ENCODE data around the gene MELTF. TPM values are rescaled to one million over a fixed set of nuclear protein-coding genes. Genes with fewer than 3 reads are reported as not detected.

MELTF gene
- polyA plus RNA-seq, 1 donor from 2014 or later: not detected

DNA sequence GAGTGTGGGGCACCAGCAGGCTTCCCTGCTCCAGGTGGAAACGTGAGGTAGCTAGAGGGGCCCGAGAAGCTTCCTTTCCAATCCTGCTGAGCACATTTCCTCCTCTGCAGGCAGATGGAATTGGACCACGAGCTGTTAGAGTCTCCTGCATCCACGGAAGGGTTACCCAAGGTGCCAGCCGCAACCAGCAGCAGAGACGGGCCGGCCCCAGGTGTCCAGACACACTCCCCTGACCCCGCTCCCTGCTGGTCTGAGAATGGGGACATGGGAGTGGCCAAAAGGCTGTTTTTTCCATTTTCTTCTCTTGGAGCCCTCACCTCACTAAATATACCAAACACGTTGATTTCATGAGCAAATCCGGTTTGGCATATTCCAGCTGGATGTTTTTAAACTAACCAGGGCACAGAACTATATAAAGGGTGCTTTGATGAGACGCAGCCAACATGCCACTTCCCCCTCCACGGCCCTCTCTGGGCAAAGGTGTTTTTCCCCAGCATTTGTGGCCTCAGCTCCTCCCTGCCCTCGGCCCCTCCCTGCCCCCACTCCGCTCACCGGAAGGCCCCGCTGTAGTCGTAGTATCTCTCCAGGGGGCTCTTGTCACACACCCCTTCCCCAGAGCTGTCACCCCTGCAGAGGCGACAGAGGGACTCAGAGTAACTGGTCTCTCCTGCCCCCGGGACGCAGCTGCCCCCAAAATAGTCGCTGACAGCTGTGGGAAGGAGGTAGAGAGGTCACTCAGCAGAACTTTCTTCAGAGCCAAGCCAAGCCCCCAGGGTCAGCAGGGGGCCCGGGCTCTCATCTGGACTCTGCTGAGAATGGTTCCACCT is 7.0 kb downstream of the MELTF start:
- peaks cover 1% of the 10 kb centered on the region for H3K36me3 Mint-ChIP-seq
- peak overlapping the region; percentile 21 to 87 (median 80) for H3K4me3 Mint-ChIP-seq
- H3K9me3 Mint-ChIP-seq: no peaks in the 10 kb centered on the region
- H3K4me1 Mint-ChIP-seq: peaks cover 6 to 17% (median 15%) of the 10 kb centered on the region in 3 donors
- H3K27ac Mint-ChIP-seq: peak overlapping the region; percentile 17 to 95 (median 74)
- peaks cover 8% of the 10 kb centered on the region for H3K27me3 Mint-ChIP-seq

DNA sequence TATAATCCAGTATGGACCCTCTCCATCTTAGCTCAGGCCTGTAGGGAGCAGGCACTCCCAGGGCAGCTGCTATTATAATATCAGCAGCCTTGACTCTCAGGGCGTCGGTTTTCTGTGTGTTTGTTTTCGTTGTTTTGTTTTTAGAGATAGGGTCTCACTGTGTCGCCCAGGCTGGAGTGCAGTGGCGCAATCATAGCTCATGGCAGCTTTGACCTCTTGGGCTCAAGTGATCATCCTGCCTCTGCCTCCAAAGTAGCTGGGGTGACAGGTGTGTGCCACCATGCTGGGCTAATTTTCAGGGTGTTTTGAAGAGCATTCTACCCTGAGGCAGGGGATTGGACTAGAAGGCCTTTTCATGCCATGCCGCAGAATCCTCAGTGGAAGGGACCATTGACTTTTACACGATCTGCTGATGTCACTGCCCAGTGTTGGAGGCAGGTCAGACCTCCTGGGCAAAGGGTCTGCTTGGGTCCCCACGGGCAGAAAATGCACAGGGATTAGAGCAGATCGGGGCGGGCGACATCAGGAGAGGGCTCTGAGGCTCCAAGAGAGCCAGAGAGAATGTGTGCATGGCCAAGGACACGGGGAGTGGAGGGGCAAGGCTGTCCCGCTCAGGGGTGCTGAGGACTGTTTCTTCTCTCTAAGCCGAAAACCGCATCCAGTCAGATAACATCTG is 7.8 kb downstream of the MELTF start:
- Mint-ChIP-seq H3K4me3 (peak overlapping the region in 2 of 4 donors; percentile 39 to 87), H3K27ac (peak overlapping the region in 2 of 3 donors; percentile 17 to 84), H3K27me3 (peaks cover 8% of the 10 kb centered on the region), H3K9me3 (no peaks in the 10 kb centered on the region), H3K36me3 (peaks cover 1% of the 10 kb centered on the region), H3K4me1 (peaks cover 6 to 17% (median 15%) of the 10 kb centered on the region in 3 donors)

DNA sequence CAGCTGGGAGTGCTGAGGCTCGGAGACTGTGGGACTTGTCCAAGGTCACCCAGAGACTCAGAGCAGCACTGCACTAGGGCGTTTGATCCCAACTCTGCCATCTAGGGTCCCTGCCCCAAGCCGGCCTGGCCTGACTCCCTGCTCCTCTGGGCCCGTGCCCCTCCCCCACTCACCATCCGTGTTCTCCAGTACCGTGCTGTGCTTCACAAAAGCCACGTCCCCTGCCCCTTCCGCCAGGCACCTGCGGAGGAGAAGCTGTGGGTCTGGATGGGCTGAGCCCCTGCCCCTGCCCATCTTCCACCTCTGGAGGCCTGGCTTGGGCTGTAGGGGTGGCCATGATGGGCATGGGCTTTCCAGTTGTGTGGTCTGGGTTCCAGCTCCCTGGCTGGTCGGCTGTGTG is 8.4 kb downstream of the MELTF start:
- H3K9me3 Mint-ChIP-seq: no peaks in the 10 kb centered on the region
- H3K4me3 Mint-ChIP-seq: peak overlapping the region in 1 of 4 donors; percentile 41
- H3K36me3 Mint-ChIP-seq: peaks cover 1% of the 10 kb centered on the region
- peaks cover 6 to 17% (median 15%) of the 10 kb centered on the region in 3 donors for H3K4me1 Mint-ChIP-seq
- H3K27me3 Mint-ChIP-seq: peaks cover 8% of the 10 kb centered on the region
- H3K27ac Mint-ChIP-seq: no peak overlapping the region

DNA sequence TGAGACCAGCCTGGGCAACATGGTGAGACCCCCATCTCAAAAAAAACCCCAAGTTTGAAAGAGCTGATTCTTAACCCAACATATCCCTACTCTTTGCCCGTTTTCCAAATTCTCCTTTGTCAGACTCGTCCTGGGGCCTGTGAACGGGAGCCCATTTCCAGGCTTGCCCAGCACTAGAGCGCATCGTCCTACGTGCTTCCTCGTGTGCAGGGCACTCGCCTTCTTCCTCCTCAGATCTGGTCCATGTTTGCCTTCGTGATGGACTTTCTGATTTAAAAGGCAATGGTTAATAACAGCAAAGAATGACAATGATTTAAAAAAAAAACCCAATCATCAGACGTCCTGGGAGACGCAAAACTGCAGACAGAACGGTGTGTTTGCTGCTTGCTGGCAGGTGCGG is 10.1 kb downstream of the MELTF start:
- Mint-ChIP-seq H3K4me3 (no peak overlapping the region), H3K36me3 (peaks cover 1% of the 10 kb centered on the region), H3K9me3 (no peaks in the 10 kb centered on the region), H3K4me1 (peaks cover 6 to 17% (median 15%) of the 10 kb centered on the region in 3 donors), H3K27me3 (peaks cover 6% of the 10 kb centered on the region), H3K27ac (no peak overlapping the region)

DNA sequence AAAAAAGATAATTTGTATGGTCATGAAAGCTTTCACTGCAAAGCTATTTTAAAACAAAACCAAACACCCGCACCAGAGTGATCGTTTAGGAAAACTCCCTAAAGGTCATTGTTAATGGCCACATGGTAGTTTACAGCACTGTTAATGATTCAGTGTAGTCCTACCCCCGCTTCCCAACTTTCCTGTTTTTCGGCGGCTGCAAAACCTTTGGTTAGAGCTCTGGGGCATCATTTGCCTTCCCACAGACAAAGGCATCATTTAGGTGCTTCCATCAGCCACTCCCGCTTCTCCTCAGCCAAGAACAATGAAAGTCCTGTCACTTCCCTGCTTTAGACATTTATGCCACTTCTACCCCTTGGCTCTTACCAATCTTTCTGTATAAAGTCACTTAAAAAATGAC is 10.6 kb downstream of the MELTF start:
- H3K27ac Mint-ChIP-seq: no peak overlapping the region
- peaks cover 0 to 2% (median 0%) of the 10 kb centered on the region in 3 donors for H3K9me3 Mint-ChIP-seq
- peaks cover 6 to 17% (median 15%) of the 10 kb centered on the region in 3 donors for H3K4me1 Mint-ChIP-seq
- H3K36me3 Mint-ChIP-seq: peaks cover 1% of the 10 kb centered on the region
- H3K27me3 Mint-ChIP-seq: peaks cover 6% of the 10 kb centered on the region
- no peak overlapping the region for H3K4me3 Mint-ChIP-seq

DNA sequence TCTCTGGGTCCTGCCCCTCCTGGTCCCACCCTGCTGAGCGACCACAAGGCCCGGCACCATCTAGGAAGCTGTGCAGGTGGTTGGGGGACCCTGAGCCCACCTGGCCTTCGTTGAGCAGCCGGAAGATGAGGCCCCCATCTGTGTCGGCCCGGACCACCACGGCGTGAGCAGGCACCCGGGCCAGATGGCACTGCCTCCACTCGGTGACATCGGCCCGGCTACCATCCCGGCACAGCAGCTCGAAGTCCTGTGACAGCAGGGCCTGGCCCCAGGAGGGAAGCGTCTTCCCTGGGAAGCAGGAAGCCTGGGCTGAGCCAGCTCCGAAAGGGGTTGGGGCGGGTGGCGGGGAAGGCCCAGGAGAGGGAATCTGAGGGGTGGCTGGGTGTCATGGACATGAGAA is 12.6 kb downstream of the MELTF start:
- Mint-ChIP-seq H3K27me3 (peaks cover 2% of the 10 kb centered on the region), H3K4me3 (no peak overlapping the region), H3K9me3 (peaks cover 0 to 2% (median 0%) of the 10 kb centered on the region in 3 donors), H3K36me3 (peaks cover 1% of the 10 kb centered on the region), H3K27ac (no peak overlapping the region), H3K4me1 (peaks cover 0 to 3% (median 1%) of the 10 kb centered on the region in 3 donors)

DNA sequence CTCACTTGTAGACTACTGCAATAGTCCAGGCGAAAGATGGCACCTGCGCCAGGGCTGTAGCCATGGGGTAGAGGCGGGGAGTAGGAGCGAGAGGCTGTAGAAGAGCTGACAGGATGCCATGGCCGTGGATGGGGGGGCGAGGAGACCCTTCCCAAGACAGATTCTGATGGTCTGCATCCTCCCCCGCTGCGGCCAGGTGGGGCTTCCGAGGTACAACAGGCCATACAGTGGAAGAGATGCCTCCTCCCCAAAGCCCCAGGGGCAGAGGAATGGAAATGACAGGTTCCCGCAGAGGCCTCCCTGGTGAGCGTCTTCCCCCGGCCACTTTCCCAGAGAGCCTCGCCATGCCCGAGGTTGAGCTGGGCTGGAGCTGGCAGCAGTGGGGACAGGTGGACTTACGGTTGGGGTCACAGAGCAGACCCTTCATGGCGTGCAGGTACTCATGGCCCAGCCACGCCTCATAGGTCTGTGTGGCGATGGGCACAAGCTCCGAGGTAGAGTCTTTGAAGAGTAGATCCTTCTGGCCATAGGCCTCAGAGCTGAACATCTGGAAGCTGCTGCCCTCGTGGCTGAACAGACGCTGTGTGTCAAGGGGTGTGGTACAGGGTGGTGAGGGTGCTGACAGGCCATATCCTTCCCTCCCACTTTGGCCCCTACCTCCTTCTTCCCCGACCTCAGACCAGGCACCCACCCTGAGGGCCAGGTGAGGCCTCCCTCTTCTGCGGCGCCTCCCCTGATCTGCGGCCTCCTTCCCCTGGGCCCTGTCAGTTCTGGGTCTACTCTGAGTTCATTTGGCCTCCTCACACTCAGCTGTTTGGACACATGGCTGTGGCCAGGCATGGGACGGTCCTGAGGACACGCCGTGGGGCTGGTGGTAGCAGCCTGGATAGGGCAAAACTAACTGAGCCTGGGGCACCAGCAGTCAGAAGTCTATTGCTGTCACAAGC is 13.6 kb downstream of the MELTF start:
- peaks cover 2% of the 10 kb centered on the region for H3K27me3 Mint-ChIP-seq
- peaks cover 0 to 1% (median 0%) of the 10 kb centered on the region in 3 donors for H3K4me1 Mint-ChIP-seq
- H3K4me3 Mint-ChIP-seq: no peak overlapping the region
- no peak overlapping the region for H3K27ac Mint-ChIP-seq
- H3K9me3 Mint-ChIP-seq: peaks cover 0 to 2% (median 0%) of the 10 kb centered on the region in 3 donors
- peaks cover 1% of the 10 kb centered on the region for H3K36me3 Mint-ChIP-seq

DNA sequence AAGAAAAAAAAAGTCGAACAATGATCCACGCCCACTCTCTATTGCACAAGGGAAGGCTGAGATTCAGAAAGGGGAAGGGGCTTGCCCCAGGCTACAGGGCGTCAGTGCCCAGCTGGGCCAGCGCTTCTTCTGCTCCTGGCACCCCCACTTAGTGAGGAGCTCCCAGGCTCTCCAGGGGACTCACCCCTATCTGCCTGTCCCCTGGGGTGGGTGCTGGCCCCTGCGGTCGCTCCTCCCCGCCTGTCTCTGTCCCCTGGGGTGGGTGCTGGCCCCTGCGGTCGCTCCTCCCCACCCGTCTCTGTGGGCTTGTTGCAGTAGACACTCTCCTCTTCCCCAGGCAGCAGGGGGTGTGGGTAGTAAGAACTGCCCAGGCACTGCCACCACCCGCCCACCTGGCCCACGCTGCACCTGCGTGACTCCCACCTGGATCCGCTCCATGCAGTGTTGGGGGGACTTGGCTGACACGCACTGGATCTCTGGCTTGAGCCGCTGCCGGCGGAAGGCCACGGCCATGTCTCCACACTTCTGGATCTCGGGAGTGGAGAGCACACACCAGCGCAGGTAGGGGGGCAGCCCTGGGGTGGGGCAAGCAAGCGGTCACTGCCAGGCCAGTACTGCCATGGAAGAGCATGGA is 14.6 kb downstream of the MELTF start:
- H3K27me3 Mint-ChIP-seq: peaks cover 2% of the 10 kb centered on the region
- H3K27ac Mint-ChIP-seq: no peak overlapping the region
- peaks cover 1% of the 10 kb centered on the region for H3K36me3 Mint-ChIP-seq
- H3K4me1 Mint-ChIP-seq: peaks cover 0 to 1% (median 0%) of the 10 kb centered on the region in 3 donors
- H3K9me3 Mint-ChIP-seq: peaks cover 0 to 2% (median 0%) of the 10 kb centered on the region in 3 donors
- H3K4me3 Mint-ChIP-seq: no peak overlapping the region

DNA sequence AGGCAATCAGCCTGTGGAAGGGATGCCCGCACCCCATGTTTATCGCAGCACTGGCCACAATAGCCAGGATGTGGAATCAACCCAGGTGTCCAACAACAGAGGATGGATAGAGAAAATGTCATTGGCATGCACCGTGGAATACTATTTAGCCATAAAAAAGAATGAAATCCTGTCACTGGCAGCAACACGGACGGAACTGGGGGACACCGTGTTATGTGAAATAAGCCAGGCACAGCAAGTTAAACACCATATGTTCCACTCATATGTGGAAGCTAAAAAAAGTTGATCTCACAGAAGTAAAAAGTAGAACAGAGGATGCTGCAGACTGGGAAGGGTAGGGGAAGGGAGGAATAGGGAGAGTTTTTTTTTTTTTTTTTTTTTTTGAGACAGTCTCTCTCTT is 15.6 kb downstream of the MELTF start:
- Mint-ChIP-seq H3K4me3 (no peak overlapping the region), H3K36me3 (peaks cover 1% of the 10 kb centered on the region), H3K4me1 (peaks cover 0 to 1% (median 0%) of the 10 kb centered on the region in 3 donors), H3K27ac (no peak overlapping the region), H3K27me3 (no peaks in the 10 kb centered on the region), H3K9me3 (peaks cover 0 to 2% (median 0%) of the 10 kb centered on the region in 3 donors)

DNA sequence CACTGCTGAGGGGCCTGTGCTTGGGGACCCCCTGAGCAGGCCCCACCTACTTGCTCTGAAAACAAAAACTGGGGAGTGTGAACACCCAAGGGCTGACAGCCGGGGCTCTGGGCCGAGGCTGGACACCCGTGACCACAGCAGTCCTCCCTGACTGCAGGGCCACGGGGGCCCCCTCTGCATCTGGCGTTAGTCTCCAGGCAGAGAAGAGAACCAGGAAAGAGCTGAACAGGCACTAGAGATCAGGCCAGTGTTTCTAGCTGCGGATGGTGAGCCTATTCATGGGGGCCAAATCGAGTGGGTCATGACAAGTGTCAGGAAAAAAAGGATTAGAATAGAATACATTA is 17.1 kb downstream of the MELTF start:
- Mint-ChIP-seq H3K4me1 (peaks cover 0 to 1% (median 0%) of the 10 kb centered on the region in 3 donors), H3K4me3 (no peak overlapping the region), H3K9me3 (peaks cover 0 to 2% (median 0%) of the 10 kb centered on the region in 3 donors), H3K36me3 (no peaks in the 10 kb centered on the region), H3K27ac (no peak overlapping the region), H3K27me3 (no peaks in the 10 kb centered on the region)

DNA sequence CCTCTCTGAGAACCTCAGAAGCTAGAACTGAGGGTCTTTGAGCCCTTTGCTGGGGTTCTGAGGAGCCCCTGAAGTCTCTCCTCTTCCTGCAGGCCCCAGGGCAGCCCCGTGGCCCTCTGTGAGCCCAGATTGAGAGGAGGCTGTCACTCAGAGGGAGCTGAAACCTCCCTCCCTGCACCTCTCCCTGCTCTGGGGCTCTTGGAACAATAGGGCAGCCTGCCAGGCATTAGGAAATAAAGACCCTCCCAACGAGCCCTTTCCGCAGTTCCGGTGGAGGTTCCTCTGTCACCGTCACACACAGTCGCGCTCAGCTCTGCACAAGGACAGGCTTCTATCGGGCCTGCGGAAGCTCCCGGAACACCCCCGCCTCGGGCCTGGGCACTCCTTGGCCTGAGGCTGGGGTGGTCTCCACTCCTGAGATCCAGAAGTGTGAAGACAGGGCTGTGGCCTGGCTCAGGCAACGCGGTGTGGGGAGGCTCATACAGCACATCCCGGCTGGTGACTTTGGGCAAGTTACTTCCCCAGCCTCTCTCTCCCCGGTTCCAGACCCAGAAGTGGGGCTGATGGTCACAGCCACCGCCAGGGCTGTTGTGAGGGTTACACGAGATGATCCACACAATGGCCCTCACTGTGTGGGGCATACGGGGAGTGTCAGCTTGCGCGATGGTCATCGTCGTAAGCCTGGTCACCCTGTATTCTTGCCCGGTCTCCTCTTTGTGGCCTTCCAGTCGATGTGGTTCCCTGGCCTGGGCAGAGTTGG is 17.7 kb downstream of the MELTF start:
- peaks cover 1% of the 10 kb centered on the region for H3K27me3 Mint-ChIP-seq
- H3K27ac Mint-ChIP-seq: no peak overlapping the region
- H3K4me3 Mint-ChIP-seq: no peak overlapping the region
- H3K36me3 Mint-ChIP-seq: no peaks in the 10 kb centered on the region
- peaks cover 0 to 2% (median 0%) of the 10 kb centered on the region in 3 donors for H3K9me3 Mint-ChIP-seq
- peaks cover 0 to 1% (median 0%) of the 10 kb centered on the region in 3 donors for H3K4me1 Mint-ChIP-seq

DNA sequence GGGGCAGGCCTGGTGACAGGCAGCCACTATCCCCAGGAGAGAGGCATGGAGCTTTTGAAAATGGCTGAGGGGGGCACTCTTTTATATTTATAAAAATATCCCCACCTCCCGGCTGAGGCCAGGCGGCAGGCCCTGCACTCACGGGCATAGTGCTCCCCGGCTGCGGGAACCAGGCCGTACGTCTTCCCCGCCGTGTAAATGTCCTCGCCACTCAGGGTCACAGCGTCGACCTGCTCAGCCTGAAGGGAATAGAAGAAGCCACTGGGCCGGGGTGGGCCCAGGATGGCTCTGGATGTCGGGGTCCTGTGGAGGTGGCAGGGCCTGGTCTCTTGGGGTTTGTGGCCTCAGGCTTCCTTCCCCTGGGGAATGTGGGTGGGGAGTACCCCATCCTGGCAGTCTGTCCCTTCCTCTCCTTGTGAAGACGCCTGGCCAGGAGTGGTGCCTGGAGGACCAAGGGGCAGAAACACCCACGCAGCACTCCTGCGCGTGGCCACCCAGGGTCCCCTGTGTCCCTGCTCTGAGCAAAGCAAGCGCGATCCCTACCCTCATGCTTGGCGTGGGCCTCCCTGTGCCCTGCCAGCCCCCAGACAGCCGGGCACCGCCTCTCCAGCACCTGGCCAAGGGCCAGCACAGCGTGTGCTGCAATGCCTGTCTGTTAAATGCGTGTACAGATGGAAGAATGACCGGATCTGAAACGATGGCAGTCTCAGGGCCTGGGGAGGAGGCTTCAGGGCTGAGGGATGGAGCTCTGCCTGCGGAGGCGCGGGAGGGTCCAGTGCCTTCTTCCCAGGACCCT is 18.9 kb downstream of the MELTF start:
- Mint-ChIP-seq H3K9me3 (peaks cover 0 to 2% (median 0%) of the 10 kb centered on the region in 3 donors), H3K36me3 (no peaks in the 10 kb centered on the region), H3K27ac (no peak overlapping the region)

DNA sequence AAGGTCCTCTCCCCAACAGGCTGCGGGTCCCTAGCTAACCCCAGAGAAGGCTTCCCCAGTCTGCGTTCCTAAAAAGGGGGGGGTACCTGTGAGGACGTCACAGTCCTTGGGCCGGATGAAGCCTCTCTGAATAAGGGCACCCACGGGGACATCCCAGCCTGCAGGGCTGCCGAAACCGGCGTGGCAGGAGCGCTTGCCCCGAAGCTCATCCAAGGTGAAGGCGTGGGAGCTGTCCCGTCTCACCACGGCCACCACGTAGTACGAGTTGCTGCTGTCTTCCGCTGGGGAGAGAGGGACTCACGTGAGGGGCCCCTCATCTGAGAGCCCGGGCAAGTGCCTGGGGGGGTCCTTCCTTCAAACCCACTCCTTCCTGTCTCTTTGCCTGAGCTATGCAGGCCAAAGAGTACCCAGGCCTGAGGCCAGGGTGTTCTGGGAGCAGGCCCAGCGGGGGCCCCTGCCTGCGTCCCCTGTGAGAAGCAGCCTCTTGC is 20.0 kb downstream of the MELTF start:
- H3K4me1 Mint-ChIP-seq: peaks cover 0 to 2% (median 1%) of the 10 kb centered on the region in 3 donors
- peaks cover 5% of the 10 kb centered on the region for H3K27me3 Mint-ChIP-seq
- no peak overlapping the region for H3K4me3 Mint-ChIP-seq
- H3K36me3 Mint-ChIP-seq: no peaks in the 10 kb centered on the region
- peaks cover 0 to 2% (median 0%) of the 10 kb centered on the region in 3 donors for H3K9me3 Mint-ChIP-seq
- H3K27ac Mint-ChIP-seq: no peak overlapping the region

More for the DNA sequence above, 18.9 kb downstream of the MELTF start:
- Mint-ChIP-seq H3K4me1 (peaks cover 0 to 1% (median 0%) of the 10 kb centered on the region in 3 donors), H3K4me3 (no peak overlapping the region), H3K27me3 (peaks cover 3% of the 10 kb centered on the region)
